GM23338 (cell line): Measurements from ENCODE around the gene RUNX1. TPM values are rescaled to one million over a fixed set of nuclear protein-coding genes. Genes with fewer than 3 reads are reported as not detected.

Source experiments
- ATAC-seq: fragments of 200-7000 bp; cut with Tn5 transposase; 3 replicates; pipeline ENCODE4 v1.9.1; 2020
- DNase-seq: peaks from one replicate; pipeline ENCODE4 v3.0.0-alpha.2; 2015; ENCODE audit warnings: low spot score
- H2AFZ ChIP-seq: fragments of 200-600 bp; sonication (generic); 2 replicates; pipeline ENCODE4 v1.8.0; 2016; ENCODE audit warnings: antibody characterized with exemption, mild to moderate bottlenecking, moderate library complexity
- H3F3A ChIP-seq: fragments of 200-600 bp; sonication (generic); replicated peaks from 2 replicates; pipeline ENCODE4 v1.8.0; 2017; ENCODE audit warnings: antibody characterized with exemption, mixed run types, low read depth
- H3K27ac ChIP-seq: fragments of 200-600 bp; sonication (generic); 2 replicates; pipeline ENCODE4 v1.6.1; 2016; ENCODE audit warnings: low read depth
- H3K27me3 ChIP-seq: fragments of 200-600 bp; sonication (generic); 2 replicates; pipeline ENCODE4 v1.8.0; 2016; ENCODE audit warnings: mild to moderate bottlenecking, mixed run types, moderate library complexity; ENCODE audit not compliant: insufficient read depth
- H3K36me3 ChIP-seq: fragments of 200-600 bp; sonication (generic); 2 replicates; pipeline ENCODE4 v1.8.0; 2016; ENCODE audit warnings: mild to moderate bottlenecking; ENCODE audit not compliant: insufficient read depth
- H3K4me1 ChIP-seq: fragments of 200-600 bp; sonication (generic); 2 replicates; pipeline ENCODE4 v1.8.0; 2016; ENCODE audit warnings: mild to moderate bottlenecking, moderate library complexity; ENCODE audit not compliant: insufficient read depth
- H3K4me2 ChIP-seq: fragments of 200-600 bp; sonication (generic); 2 replicates; pipeline ENCODE4 v1.7.1; 2017; ENCODE audit warnings: mixed run types
- H3K4me3 ChIP-seq: fragments of 200-600 bp; sonication (generic); 2 replicates; pipeline ENCODE4 v1.6.1; 2016; ENCODE audit warnings: mixed run types
- H3K79me2 ChIP-seq: fragments of 200-600 bp; sonication (generic); replicated peaks from 2 replicates; pipeline ENCODE4 v1.8.0; 2017; ENCODE audit warnings: mild to moderate bottlenecking; ENCODE audit not compliant: insufficient read depth
- H3K9me2 ChIP-seq: fragments of 200-600 bp; sonication (generic); 2 replicates; pipeline ENCODE4 v1.8.0; 2017; ENCODE audit not compliant: insufficient read depth
- H4K20me1 ChIP-seq: fragments of 200-600 bp; sonication (generic); replicated peaks from 2 replicates; pipeline ENCODE4 v1.8.0; 2017; ENCODE audit warnings: mild to moderate bottlenecking; ENCODE audit not compliant: insufficient read depth
- H3K27ac Mint-ChIP-seq: 2 replicates; pipeline ENCODE4 v1.8.0; 2020; ENCODE audit warnings: inconsistent platforms, mild to moderate bottlenecking, moderate library complexity, mixed read lengths
- H3K27me3 Mint-ChIP-seq: 3 replicates; pipeline ENCODE4 v1.8.0; 2022; ENCODE audit warnings: low read depth, mild to moderate bottlenecking, moderate library complexity, mixed read lengths, inconsistent platforms; ENCODE audit not compliant: insufficient read depth, poor library complexity
- H3K36me3 Mint-ChIP-seq: 3 replicates; pipeline ENCODE4 v1.8.0; 2021; ENCODE audit warnings: low read depth, mild to moderate bottlenecking, inconsistent platforms, moderate library complexity, mixed read lengths
- H3K4me1 Mint-ChIP-seq: 3 replicates; pipeline ENCODE4 v1.8.0; 2020; ENCODE audit warnings: mild to moderate bottlenecking, inconsistent platforms, mixed read lengths
- H3K4me3 Mint-ChIP-seq: 3 replicates; pipeline ENCODE4 v1.8.0; 2021; ENCODE audit warnings: moderate library complexity, mild to moderate bottlenecking, inconsistent platforms, mixed read lengths
- H3K9me3 Mint-ChIP-seq: 3 replicates; pipeline ENCODE4 v1.8.0; 2020; ENCODE audit warnings: moderate library complexity, mild to moderate bottlenecking, inconsistent platforms, mixed read lengths
- CREB1 ChIP-seq: fragments of 250-450 bp; sonication (Bioruptor Pico); IDR thresholded peaks from 2 replicates; pipeline ENCODE4 v1.5.0; 2020; ENCODE audit warnings: low read depth, mild to moderate bottlenecking, moderate library complexity
- CTCF ChIP-seq, 2 experiments: fragments of 200-600 bp in 1 of 2; sonication (generic) in 1 of 2; conservative IDR thresholded peaks; 2 replicates each; pipeline versions ENCODE4 v1.5.1 to v1.6.1; 2016 to 2017; ENCODE audit warnings: antibody characterized with exemption in 2 of 2, low read depth in 2 of 2, mild to moderate bottlenecking in 2 of 2, moderate library complexity in 1 of 2
- ETS1 ChIP-seq: IDR thresholded peaks from 2 replicates; pipeline ENCODE4 v1.6.1; 2016; ENCODE audit warnings: antibody characterized with exemption
- EZH2 ChIP-seq: fragments of 200-600 bp; sonication (generic); IDR thresholded peaks from one replicate; pipeline ENCODE4 v1.8.0; 2017; ENCODE audit warnings: antibody characterized with exemption, mild to moderate bottlenecking, low read depth; ENCODE audit not compliant: unreplicated experiment
- EZH2phosphoT487 ChIP-seq: fragments of 200-600 bp; sonication (generic); IDR thresholded peaks from one replicate; pipeline ENCODE4 v1.8.1; 2018; ENCODE audit warnings: antibody characterized with exemption; ENCODE audit not compliant: unreplicated experiment
- JUNB ChIP-seq: IDR thresholded peaks from one replicate; pipeline ENCODE4 v1.6.1; 2016; ENCODE audit warnings: antibody characterized with exemption; ENCODE audit not compliant: unreplicated experiment
- NANOG ChIP-seq: IDR thresholded peaks from 2 replicates; pipeline ENCODE4 v1.6.1; 2016; ENCODE audit warnings: antibody characterized with exemption, borderline replicate concordance
- POLR2AphosphoS5 ChIP-seq: IDR thresholded peaks from 2 replicates; pipeline ENCODE4 v1.6.1; 2016; ENCODE audit warnings: antibody characterized with exemption, low read depth
- ZNF114 ChIP-seq: fragments of 250-450 bp; sonication (Bioruptor Pico); IDR thresholded peaks from 2 replicates; pipeline ENCODE4 v1.5.0; 2020; ENCODE audit warnings: mild to moderate bottlenecking, moderate library complexity
- ZNF331 ChIP-seq: fragments of 250-450 bp; sonication (Bioruptor Pico); IDR thresholded peaks from 2 replicates; pipeline ENCODE4 v1.5.0; 2020; ENCODE audit warnings: low read depth, mild to moderate bottlenecking, moderate library complexity
- polyA plus RNA-seq: library from polyadenylated mRNA; unstranded; fragments of >200 nt; fragmentation: Nextera tagmentation; extraction: Ambion mirVana; gene quantifications from 2 replicates; pipeline ENCODE4 v1.2.1, GENCODE V29; 2016
- total RNA-seq: library from RNA; depleted of rRNA; stranded (reverse); fragments of >200 nt; shearing (Covaris generic); gene quantifications from 2 replicates; pipeline ENCODE4 v1.2.3, GENCODE V29; 2014

RUNX1 gene
- total and polyA plus RNA-seq, 2 experiments from 2014 or later: 0.29 to 1.1 TPM

- Histone ChIP-seq H3K9me2 (0 out of 2 replicates have a peak, but pooled peaks cover 5% of the 10 kb centered on the region), H3K36me3 (no peaks in the 10 kb centered on the region), H2AFZ (no peak overlapping the region), H3K4me2 (0 out of 2 replicates have a peak overlapping the region, but pooled peaks have one; percentile 23), H3K4me3 (no peak overlapping the region), H3F3A (no peaks in the 10 kb centered on the region), H3K79me2 (no peaks in the 10 kb centered on the region), H3K4me1 (peaks cover 19% of the 10 kb centered on the region), H4K20me1 (no peaks in the 10 kb centered on the region), H3K27ac (no peak overlapping the region), H3K27me3 (no peaks in the 10 kb centered on the region)
- no peak overlapping the region for H3K4me3 Mint-ChIP-seq
- TF ChIP-seq ZNF331: no peak
- no peak for TF ChIP-seq NANOG
- peaks cover 30% of the 10 kb centered on the region for H3K4me1 Mint-ChIP-seq
- H3K27me3 Mint-ChIP-seq: peaks cover 1% of the 10 kb centered on the region
- H3K9me3 Mint-ChIP-seq: peaks cover 2% of the 10 kb centered on the region; the same call in 1 of the 3 replicates
- H3K27ac Mint-ChIP-seq: no peak overlapping the region
- no peaks in the 10 kb centered on the region for H3K36me3 Mint-ChIP-seq
- ATAC-seq (no peak), DNase-seq (no peak)
Measured at GRCh38 chr21:34908419-34909055, 140.6 kb downstream of the RUNX1 start.

GRCh38 chr21:34907461-34908418 lies 141.4 kb downstream of the RUNX1 start:
- ATAC-seq (no peak), DNase-seq (no peak)
- Mint-ChIP-seq H3K4me1 (peaks cover 30% of the 10 kb centered on the region), H3K27ac (no peak overlapping the region), H3K4me3 (no peak overlapping the region), H3K36me3 (no peaks in the 10 kb centered on the region), H3K27me3 (peaks cover 1% of the 10 kb centered on the region), H3K9me3 (peaks cover 2% of the 10 kb centered on the region; the same call in 1 of the 3 replicates)
- H3F3A ChIP-seq: no peaks in the 10 kb centered on the region
- no peaks in the 10 kb centered on the region for H3K79me2 ChIP-seq
- no peak overlapping the region for H3K4me2 ChIP-seq
- TF ChIP-seq ETS1: no peak
- TF ChIP-seq ZNF331: no peak
- no peak for TF ChIP-seq EZH2
- TF ChIP-seq CTCF (conservative IDR thresholded peaks at IDR 0.05; ENCODE audit: low read depth in 2 of 2): no peak
- no peak for TF ChIP-seq CREB1 (CRISPR knock-in tag)
- no peak for TF ChIP-seq EZH2phosphoT487
- no peak for TF ChIP-seq NANOG
- no peak for TF ChIP-seq POLR2AphosphoS5
- no peak for TF ChIP-seq ZNF114
- TF ChIP-seq JUNB: no peak
- H3K9me2 ChIP-seq: 0 out of 2 replicates have a peak, but pooled peaks cover 5% of the 10 kb centered on the region
- no peaks in the 10 kb centered on the region for H3K27me3 ChIP-seq
- no peak overlapping the region for H3K27ac ChIP-seq
- no peaks in the 10 kb centered on the region for H4K20me1 ChIP-seq
- peaks cover 19% of the 10 kb centered on the region for H3K4me1 ChIP-seq
- H3K4me3 ChIP-seq: no peak overlapping the region
- no peaks in the 10 kb centered on the region for H3K36me3 ChIP-seq
- H2AFZ ChIP-seq: peak overlapping the region; percentile 57; the same call in 1 of the 2 replicates
